GM21381 (cell line): ENCODE data around the gene RAB38.

Experiments
- ATAC-seq: cut with Tn5 transposase; IDR thresholded peaks from one replicate; pipeline ENCODE4 v1.9.1; 2021; ENCODE audit warnings: mild to moderate bottlenecking, moderate library complexity; ENCODE audit not compliant: unreplicated experiment

The RAB38 gene

DNA sequence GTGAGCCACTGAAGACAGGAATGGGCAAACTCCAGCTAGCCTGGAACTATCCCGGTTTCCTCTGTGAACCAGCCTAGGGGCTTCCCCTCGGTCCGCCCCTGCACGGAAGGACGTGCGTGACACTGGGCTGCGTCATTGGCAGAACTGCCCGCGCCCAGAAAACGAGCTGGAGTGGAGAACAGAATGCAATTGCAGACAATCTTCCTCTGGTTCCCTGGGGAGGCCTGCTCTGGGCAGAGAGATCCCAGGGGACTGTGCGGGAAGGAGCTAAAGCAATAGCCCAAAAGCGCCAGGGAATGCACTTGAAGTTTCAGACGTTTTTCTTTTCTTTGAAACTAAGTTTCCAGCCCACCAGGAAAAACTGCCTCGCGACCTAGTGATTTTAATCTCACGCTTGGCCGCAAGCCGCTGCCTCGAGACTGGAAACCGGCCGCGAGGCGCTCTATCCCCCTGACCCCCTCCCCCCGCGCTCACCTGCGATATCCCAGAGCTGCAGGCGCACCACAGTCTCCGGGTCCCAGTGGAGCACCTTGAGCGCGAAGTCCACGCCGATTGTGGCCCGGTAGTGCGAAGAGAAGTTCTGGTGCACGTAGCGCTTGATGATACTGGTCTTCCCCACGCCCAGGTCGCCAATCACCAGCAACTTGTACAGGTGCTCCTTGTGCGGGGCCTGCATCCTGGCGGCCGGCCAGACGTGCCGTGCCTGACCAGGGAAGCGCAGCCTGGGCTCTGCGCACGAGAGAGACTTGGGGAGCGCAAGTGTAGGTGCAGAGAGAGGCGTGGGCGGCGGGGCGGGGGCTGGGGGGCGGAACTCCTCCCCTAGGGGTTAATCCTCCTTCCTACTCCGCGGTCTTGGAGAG, at the start of gene RAB38:
RAB38 (minus strand) TSS at position 735 of the 860 bp plus-strand sequence; CDS start at position 676, 59 bp downstream.
- ATAC-seq = peak; percentile 24

- ATAC-seq = no peak
These were observed 38.2 kb upstream of the RAB38 start for GRCh38 chr11:88213406-88213805.

GRCh38 chr11:88212300-88212699, 37.1 kb upstream of the RAB38 start:
- ATAC-seq = no peak

- no peak for ATAC-seq
These were observed 33.5 kb upstream of the RAB38 start for GRCh38 chr11:88208745-88209144.

DNA sequence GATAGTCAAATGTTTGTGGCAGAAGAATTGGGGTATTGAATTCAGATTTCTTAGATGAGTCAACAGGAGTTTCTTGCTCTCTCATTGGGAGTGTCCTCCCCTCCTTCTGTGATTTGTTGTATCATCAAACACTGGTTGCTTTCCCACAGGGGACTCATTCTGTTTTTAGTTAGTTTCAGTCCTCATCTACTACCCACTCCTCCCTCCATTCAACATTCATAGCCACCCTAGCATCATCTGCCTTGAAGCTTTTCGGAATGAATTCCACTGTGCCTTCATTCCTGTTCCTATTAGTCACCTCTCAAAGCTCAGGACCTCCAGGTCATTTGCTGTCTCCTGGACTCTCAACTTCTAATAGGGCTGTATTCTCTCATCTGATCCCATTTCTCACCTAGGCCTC, 31.5 kb upstream of the RAB38 start:
- ATAC-seq = no peak

DNA sequence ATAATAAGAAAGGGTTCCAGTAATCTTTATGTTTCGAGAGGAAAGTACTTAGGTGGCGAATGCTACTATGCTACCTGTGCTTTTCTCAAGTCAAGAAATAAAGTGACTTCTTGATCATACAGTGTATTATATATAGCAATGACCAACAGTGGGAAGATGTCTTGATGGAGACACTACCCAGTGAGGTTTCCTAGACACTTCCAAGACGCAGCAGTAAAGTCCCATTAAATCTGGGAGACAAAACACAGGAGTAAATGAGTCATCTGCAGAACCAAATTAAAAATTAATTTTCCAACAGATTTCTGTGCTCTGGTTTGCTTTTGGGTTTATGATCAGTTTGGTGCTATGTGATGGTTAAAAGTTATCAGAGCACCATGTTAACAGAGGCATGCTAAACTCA, 29.1 kb upstream of the RAB38 start:
- no peak for ATAC-seq

DNA sequence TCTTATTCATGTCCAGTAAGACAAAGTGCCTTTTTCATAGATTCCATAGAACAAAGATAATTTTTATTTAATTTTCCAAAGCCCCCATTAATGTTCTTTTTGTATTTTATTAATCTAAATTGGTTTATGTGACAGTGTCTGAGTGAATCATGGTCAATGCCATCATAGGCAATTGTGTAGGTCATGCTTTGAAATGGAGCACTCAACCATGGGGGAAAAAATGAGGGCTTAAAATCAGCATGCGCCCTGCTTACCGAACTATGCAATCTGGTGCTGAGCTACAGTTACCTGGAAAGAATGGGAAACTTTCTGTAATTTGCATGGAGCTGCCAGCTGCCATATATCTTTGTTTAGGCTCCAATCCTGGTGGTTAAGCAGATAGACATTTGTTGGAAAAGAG, 28.4 kb upstream of the RAB38 start:
- ATAC-seq = no peak

- ATAC-seq = no peak
These were observed 27.3 kb upstream of the RAB38 start for GRCh38 chr11:88202498-88202897.

- ATAC-seq = no peak
These were observed 21.1 kb upstream of the RAB38 start for GRCh38 chr11:88196393-88196792.

DNA sequence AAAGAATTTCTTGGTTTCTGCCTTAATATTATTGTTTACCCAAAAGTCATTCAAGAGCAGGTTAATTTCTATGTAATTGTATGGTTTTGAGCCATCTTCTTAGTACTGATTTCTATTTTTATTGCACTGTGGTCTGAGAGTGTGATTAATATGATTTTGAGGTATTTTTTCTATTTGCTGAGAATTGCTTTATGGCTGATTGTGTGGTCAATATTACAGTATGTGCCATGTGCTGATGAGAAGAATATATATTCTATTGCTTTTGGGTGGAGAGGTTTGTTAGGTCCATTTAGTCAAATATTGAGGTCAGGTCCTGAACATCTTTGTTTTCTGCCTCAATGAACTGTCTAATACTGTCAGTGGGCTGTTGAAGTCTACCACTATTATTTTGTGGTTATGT, 20.7 kb upstream of the RAB38 start:
- no peak for ATAC-seq

DNA sequence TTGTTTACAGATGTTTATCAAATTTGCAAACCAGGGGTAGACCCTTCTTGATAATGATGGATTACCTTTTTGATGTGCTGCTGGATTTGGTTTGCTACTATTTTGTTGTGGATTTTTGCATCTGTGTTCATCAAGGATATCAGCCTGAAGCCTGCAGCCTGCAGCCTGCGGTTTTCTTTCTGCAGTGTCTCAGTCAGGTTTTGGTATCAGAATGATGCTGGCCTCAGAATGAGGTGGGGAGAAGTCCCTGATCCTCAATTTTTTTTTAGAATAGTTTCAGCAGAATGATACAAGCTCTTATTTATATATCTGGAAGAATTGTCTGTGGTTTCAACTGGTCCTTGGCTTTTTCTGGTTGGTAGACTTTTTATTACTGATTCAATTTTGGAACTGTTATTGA, 19.7 kb upstream of the RAB38 start:
- ATAC-seq = no peak

DNA sequence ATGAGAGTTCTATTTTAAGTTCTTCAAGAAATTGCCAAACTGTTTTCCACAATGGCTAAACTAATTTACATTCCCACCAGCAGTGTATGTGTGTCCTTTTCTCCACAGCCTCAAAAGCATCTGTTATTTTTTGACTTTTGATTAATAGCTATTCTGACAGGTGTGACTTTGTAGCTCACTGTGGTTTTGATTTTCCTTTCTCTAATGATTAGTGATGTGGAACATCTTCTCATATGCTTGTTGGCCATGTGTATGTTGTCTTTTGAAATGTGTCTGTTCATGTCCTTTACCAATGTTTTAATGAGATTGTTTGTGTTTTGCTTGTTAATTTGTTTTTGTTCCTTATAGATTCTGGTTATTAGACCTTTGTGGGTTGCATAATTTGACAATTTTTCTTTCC, 18.0 kb upstream of the RAB38 start:
- no peak for ATAC-seq

GRCh38 chr11:88188932-88189253, 13.7 kb upstream of the RAB38 start:
- ATAC-seq = no peak

DNA sequence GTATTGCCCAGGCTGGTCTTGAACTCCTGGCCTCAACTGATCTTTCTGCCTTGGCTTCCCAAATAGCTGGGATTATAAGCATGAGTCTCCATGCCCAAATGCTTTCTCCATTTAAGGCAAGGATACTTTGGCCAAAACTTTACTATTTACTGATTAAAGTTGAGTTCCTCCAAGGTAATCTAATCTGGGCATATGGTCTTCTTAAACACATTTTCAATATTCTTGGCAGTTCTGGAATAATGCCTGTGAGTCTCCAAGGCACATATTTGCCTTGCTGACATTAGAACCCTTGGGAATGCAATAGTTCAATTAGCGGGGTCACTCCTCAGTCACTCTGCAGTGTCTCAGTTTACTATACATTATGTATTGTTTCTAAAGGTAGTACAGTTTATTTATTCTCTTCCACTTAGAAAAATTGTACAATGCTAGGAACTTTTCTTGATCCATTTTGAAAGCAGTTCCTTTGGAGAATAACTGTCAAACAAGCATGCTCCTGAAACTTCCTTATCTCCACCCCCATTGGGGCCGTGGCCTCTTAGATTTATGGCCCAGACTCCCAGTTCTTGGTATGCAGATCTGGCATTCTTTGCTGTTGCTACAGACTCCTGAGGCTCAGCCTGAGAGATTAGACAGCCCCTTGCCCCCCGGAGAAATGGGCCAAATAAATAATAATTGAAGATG, 13.1 kb upstream of the RAB38 start:
- no peak for ATAC-seq

- ATAC-seq = no peak
These were observed 8.0 kb upstream of the RAB38 start for GRCh38 chr11:88183233-88183632.

DNA sequence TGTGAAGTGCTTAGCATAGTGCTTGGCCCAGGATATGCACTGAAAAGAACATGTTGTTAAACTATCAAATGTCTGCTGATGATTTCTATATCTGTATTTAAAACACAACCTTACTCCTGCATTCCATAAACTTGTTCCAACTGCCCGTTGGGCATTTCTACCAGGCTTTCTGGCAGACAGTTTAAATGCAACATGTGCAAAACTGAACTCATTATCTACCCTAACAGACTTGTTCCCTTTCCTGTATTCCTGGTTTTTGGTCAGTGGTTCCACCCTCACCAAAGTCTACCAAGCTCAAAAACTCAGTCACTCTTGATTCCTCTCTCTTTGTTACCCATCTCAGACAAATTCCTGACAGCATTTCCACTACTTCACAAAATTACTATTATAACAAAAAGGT, 6.5 kb upstream of the RAB38 start:
- ATAC-seq = no peak

- peak; percentile 29 for ATAC-seq
These were observed 4.9 kb upstream of the RAB38 start for GRCh38 chr11:88179971-88180629.

GRCh38 chr11:88179141-88179540, 3.9 kb upstream of the RAB38 start:
- peak; percentile 71 for ATAC-seq

GRCh38 chr11:88178191-88178590, 2.9 kb upstream of the RAB38 start:
- ATAC-seq = no peak

DNA sequence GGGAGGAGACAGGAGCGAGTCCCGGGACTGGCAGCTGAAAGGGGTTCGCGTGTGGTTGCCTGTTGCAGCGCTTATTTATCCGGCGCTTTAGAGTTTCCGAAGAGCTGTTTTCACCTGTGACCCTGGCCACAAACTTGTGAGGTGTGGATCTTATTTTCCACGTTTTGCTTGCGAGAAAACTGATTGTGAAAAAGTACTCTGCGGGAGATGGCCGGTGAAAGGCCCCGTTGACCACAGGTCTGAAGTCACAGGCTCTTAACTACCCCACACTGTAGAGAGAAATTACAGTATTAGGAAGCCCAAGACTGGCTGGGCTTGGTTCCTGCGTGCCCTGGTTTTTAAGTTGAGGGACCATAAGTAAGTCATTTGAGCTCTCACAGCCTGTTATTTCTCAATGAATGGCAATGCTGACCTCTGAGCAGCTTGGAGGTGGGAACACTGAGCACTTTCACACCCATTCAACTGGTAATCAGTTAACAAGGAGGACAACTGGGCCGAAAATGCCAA, 379 bp upstream of the RAB38 start:
- peak; percentile 14 for ATAC-seq

- no peak for ATAC-seq
These were observed 1.3 kb downstream of the RAB38 start for GRCh38 chr11:88173956-88174355.

DNA sequence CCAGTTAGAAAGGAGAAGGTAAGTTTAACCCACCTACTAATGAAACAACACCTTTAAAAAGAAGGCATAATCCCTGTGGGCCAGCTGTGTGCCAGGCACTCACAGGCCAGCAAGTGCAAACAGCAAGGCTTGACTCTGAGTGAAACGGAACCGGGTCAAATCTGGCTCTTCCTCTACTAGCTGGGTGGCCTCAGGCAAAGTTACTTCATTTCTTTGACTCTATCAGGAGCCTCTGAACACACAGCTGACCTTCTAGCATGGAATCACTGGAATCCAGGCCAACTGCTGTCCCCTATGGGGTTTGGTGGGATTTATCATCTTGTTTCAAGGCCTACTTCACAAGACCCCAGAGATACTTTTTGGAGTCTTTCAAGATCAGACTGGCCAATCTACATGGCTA, 3.3 kb downstream of the RAB38 start:
- ATAC-seq = no peak
